ENCODE results near the gene IFITM5. TPM values are rescaled to one million over a fixed set of nuclear protein-coding genes. Genes with fewer than 3 reads are reported as not detected.

Gene IFITM5
- total RNA-seq, 1 donor from 2014 or later = not detected

DNA sequence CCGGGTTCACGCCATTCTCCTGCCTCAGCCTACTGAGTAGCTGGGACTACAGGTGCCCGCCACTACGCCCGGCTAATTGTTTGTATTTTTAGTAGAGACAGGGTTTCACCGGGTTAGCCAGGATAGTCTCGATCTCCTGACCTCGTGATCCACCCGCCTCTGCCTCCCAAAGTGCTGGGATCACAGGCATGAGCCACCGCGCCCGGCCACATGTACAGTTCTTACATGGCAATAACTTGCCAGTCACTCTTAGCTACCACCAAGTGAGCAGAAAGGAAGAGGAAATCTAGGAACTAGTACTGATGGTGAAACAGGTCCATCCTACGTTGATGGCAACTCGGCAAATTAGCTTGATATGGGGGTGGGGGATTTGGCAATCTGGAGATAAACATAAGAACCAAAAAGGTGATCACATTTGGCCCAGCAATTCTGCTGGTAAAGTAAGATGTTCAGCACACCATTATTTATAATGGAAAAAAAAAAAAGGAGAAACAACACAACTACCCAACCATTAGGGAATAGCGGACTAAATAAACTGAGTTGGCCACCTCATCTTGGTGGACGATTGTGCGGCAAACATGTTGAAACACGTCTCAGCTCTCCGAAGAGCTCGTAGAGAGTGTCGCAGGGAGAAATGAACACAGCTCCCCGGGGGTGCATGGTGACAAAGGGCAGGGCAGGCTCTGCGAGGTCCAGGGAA lies 15.8 kb downstream of the IFITM5 start:
- no peak for DNase-seq (ENCODE audit: low read depth)
- no peak overlapping the region for H3K4me3 ChIP-seq (ENCODE audit: low read depth, low read length)
- TF ChIP-seq, protein P1, sequence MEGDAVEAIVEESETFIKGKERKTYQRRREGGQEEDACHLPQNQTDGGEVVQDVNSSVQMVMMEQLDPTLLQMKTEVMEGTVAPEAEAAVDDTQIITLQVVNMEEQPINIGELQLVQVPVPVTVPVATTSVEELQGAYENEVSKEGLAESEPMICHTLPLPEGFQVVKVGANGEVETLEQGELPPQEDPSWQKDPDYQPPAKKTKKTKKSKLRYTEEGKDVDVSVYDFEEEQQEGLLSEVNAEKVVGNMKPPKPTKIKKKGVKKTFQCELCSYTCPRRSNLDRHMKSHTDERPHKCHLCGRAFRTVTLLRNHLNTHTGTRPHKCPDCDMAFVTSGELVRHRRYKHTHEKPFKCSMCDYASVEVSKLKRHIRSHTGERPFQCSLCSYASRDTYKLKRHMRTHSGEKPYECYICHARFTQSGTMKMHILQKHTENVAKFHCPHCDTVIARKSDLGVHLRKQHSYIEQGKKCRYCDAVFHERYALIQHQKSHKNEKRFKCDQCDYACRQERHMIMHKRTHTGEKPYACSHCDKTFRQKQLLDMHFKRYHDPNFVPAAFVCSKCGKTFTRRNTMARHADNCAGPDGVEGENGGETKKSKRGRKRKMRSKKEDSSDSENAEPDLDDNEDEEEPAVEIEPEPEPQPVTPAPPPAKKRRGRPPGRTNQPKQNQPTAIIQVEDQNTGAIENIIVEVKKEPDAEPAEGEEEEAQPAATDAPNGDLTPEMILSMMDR (conservative IDR thresholded peaks at IDR 0.05; ENCODE audit: low read depth, low read length) = no peak

DNA sequence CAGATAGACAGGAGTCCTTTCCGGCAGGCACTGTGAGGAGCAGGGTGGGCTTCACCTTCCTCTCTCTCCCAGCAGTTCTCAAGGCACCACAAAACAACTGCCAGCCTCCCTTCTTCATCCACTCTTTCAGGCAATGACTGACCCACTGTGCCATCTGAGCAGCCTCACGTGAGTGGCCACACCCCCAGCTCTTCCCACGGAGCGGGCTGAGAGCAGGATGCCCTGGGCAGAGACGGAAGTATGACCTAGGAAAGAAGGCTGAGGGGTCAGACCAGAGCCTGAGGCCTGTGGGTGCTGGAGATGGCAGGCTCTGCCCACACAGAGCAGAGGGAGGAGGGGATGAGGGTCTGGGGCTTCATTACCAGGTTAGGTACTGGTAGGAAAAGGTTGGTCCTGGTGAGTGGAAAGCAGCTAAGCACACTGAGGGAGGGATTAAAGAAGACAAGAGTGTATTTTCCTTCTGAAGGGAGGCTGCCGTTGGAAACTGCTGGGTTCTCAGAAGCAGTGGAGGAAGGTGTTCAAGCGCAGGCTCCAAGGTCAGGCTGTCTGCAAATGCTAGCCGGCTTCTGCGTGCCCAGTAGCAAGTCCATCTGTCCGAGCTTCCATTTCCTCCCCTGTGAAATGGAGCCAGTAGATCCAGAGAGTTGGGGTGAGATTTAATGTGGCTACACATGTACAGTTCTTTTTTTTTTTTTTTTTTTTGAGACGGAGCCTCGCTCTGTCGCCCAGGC lies 16.5 kb downstream of the IFITM5 start:
- no peak for DNase-seq (ENCODE audit: low read depth)
- TF ChIP-seq, protein P1 (conservative IDR thresholded peaks at IDR 0.05; ENCODE audit: low read depth, low read length) = no peak
- no peak overlapping the region for H3K4me3 ChIP-seq (ENCODE audit: low read depth, low read length)

DNA sequence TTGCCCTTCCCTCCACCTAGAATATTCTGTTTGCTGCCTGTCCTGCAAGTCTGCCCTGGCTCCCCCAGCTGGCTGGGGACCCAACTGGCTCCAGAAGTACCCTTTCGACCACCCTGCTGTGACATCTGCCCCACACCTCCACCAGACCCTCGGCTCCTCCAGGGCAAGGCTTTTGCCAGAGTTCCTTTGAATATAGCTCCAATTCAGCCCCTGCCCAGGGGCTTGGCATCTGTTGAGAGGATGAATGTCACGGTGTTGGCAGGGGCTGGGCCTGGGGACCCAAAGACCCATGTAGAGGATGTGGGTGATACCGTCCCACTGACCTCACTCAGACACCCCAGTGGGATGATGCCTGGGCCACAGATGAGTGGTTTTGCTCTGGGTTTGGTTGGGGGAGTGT lies 17.2 kb downstream of the IFITM5 start:
- no peak for DNase-seq (ENCODE audit: low read depth)
- no peak overlapping the region for H3K4me3 ChIP-seq (ENCODE audit: low read depth, low read length)
- TF ChIP-seq, protein P1 (conservative IDR thresholded peaks at IDR 0.05; ENCODE audit: low read depth, low read length) = no peak

DNA sequence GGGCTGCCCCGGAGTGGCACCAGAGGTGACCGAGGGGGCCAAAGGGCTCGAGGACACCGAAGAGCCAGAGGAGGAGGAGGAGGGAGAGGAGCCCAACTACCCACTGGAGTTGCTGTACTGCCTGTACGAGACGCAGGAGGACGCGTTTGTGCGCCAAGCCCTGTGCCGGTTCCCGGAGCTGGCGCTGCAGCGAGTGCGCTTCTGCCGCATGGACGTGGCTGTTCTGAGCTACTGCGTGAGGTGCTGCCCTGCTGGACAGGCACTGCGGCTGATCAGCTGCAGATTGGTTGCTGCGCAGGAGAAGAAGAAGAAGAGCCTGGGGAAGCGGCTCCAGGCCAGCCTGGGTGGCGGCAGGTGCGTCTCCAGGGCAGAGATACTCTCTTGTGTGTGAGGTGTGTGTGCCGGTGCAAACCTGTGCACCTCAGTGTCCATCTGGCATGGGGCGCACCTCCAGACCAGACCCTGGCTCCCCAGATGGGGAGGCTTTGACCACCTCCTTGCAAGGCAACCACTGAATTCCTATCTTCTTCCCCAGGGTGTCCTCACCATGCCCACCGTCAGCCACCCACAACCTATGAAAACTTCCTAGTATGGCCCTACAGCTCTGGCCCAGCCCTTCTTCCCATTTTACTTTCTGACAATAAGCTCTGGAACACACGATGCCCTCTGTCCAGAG lies 17.7 kb downstream of the IFITM5 start:
- H3K4me3 ChIP-seq (ENCODE audit: low read depth, low read length) = no peak overlapping the region
- TF ChIP-seq, protein P1 (conservative IDR thresholded peaks at IDR 0.05; ENCODE audit: low read depth, low read length) = no peak
- no peak for DNase-seq (ENCODE audit: low read depth)

DNA sequence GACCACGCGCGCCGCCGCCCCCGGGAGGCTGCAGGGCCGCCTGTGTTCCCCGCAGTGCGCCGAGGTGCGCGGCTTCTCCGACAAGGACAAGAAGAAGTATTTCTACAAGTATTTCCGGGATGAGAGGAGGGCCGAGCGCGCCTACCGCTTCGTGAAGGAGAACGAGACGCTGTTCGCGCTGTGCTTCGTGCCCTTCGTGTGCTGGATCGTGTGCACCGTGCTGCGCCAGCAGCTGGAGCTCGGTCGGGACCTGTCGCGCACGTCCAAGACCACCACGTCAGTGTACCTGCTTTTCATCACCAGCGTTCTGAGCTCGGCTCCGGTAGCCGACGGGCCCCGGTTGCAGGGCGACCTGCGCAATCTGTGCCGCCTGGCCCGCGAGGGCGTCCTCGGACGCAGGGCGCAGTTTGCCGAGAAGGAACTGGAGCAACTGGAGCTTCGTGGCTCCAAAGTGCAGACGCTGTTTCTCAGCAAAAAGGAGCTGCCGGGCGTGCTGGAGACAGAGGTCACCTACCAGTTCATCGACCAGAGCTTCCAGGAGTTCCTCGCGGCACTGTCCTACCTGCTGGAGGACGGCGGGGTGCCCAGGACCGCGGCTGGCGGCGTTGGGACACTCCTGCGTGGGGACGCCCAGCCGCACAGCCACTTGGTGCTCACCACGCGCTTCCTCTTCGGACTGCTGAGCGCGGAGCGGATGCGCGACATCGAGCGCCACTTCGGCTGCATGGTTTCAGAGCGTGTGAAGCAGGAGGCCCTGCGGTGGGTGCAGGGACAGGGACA lies 18.4 kb downstream of the IFITM5 start:
- TF ChIP-seq, protein P1 (conservative IDR thresholded peaks at IDR 0.05; ENCODE audit: low read depth, low read length) = no peak
- no peak for DNase-seq (ENCODE audit: low read depth)
- H3K4me3 ChIP-seq (ENCODE audit: low read depth, low read length) = no peak overlapping the region

DNA sequence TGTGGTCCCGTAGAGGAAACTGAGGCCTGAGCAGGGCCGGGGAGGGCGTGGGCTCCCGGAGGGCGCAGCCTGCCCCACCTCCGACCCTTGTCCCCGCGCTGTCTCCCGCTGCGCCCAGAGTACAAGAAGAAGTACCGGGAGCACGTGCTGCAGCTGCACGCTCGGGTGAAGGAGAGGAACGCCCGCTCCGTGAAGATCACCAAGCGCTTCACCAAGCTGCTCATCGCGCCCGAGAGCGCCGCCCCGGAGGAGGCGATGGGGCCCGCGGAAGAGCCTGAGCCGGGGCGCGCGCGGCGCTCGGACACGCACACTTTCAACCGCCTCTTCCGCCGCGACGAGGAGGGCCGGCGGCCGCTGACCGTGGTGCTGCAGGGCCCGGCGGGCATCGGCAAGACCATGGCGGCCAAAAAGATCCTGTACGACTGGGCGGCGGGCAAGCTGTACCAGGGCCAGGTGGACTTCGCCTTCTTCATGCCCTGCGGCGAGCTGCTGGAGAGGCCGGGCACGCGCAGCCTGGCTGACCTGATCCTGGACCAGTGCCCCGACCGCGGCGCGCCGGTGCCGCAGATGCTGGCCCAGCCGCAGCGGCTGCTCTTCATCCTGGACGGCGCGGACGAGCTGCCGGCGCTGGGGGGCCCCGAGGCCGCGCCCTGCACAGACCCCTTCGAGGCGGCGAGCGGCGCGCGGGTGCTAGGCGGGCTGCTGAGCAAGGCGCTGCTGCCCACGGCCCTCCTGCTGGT lies 19.2 kb downstream of the IFITM5 start:
- no peak for DNase-seq (ENCODE audit: low read depth)
- peak overlapping the region; percentile 18 for H3K4me3 ChIP-seq (ENCODE audit: low read depth, low read length)
- TF ChIP-seq, protein P1 (conservative IDR thresholded peaks at IDR 0.05; ENCODE audit: low read depth, low read length) = no peak
